Right lobe of liver (tissue), 6 donors: ENCODE measurements around the gene CPOX. TPM values are rescaled to one million over a fixed set of nuclear protein-coding genes. Genes with fewer than 3 reads are reported as not detected.
A peak's percentile ranks its signal among the peaks of the same experiment; 100 is the strongest.

ENCODE experiments used
- ATAC-seq, 4 donors: fragments of 200-7000 bp; cut with Tn5 transposase; one replicate each; pipeline ENCODE4 v1.9.1; 2020; ENCODE audit warnings: mild to moderate bottlenecking in 4 of 4, moderate library complexity in 4 of 4
- DNase-seq, 3 donors: peaks; one replicate each; pipeline ENCODE4 v3.0.0-alpha.2; 2020
- H3K27ac ChIP-seq, 3 donors: fragments of 200-600 bp; one replicate each; pipeline ENCODE4 v1.8.0; 2022
- H3K27me3 ChIP-seq, 2 donors: fragments of 200-600 bp; one replicate each; pipeline ENCODE4 v1.8.0; 2022
- H3K36me3 ChIP-seq, 4 donors: fragments of 200-600 bp; sonication (generic) in 1 of 4; one replicate each; pipeline versions ENCODE4 v1.5.1 to v1.8.0; 2017 to 2022; ENCODE audit warnings: control low read depth in 1 of 4
- H3K4me1 ChIP-seq, 4 donors: fragments of 200-600 bp; sonication (generic) in 1 of 4; one replicate each; pipeline versions ENCODE4 v1.5.1 to v1.8.0; 2017 to 2022; ENCODE audit warnings: control low read depth in 1 of 4
- H3K4me3 ChIP-seq, 3 donors: fragments of 200-600 bp; one replicate each; pipeline ENCODE4 v1.8.0; 2022
- H3K9me3 ChIP-seq, 4 donors: fragments of 200-600 bp; sonication (generic) in 1 of 4; one replicate each; pipeline versions ENCODE4 v1.5.1 to v1.8.0; 2017 to 2022; ENCODE audit warnings: control low read depth in 1 of 4
- POLR2A ChIP-seq: fragments of 450-650 bp; IDR thresholded peaks from one replicate; pipeline ENCODE4 v1.6.1; 2017; ENCODE audit warnings: antibody characterized with exemption, mild to moderate bottlenecking
- WGBS: methylation state at CpG from one replicate; pipeline ENCODE4 v1.1.6; 2018; ENCODE audit warnings: low coverage, low lambda C conversion rate; ENCODE audit not compliant: insufficient coverage; ENCODE audit errors: missing lambda C conversion rate; 5-methylcytosine and 5-hydroxymethylcytosine counted together
- intact Hi-C, 2 donors: fragments of 100-400 bp; cut with DNase I; formaldehyde crosslinking; loops; one replicate each; pipeline versions ENCODE4 v1.11.2 to v1.14.1; 2022
- total RNA-seq, 6 experiments: library from RNA; depleted of rRNA in 2 of 6; stranded (reverse); fragments of >200 nt in 2 of 6; fragmentation: NEBNext Ultra II Directional in 3 of 6; extraction: Animal tissue kit (Norgen Biotek cat#: 25700) in 3 of 6; gene quantifications; one replicate each; pipeline versions ENCODE4 v1.1.0 to v1.2.4, GENCODE V29; 2016 to 2023
- TF ChIP-seq, protein P1 (sequence below), 4 donors: fragments of 200-600 bp in 3 of 4; fragments of 450-650 bp in 1 of 4; IDR thresholded peaks; one replicate each; pipeline versions ENCODE4 v1.5.1 to v1.8.0; 2016 to 2022; ENCODE audit warnings: antibody characterized with exemption in 4 of 4, mild to moderate bottlenecking in 2 of 4
- donor health status: DM: no; HTN: yes; CAD: no.
- donor health status: DM: no; HTN: no; CAD: no.
- donor health status: DM: no; HTN: no; CAD: no.
- donor health status: DM: no; HTN: yes; CAD: no.
- donor health status: DM: no; HTN: yes; CAD: no.

Gene CPOX
- total RNA-seq, 6 experiments from 2014 or later: 20.3 to 26.9 (median 22.6) TPM

DNA sequence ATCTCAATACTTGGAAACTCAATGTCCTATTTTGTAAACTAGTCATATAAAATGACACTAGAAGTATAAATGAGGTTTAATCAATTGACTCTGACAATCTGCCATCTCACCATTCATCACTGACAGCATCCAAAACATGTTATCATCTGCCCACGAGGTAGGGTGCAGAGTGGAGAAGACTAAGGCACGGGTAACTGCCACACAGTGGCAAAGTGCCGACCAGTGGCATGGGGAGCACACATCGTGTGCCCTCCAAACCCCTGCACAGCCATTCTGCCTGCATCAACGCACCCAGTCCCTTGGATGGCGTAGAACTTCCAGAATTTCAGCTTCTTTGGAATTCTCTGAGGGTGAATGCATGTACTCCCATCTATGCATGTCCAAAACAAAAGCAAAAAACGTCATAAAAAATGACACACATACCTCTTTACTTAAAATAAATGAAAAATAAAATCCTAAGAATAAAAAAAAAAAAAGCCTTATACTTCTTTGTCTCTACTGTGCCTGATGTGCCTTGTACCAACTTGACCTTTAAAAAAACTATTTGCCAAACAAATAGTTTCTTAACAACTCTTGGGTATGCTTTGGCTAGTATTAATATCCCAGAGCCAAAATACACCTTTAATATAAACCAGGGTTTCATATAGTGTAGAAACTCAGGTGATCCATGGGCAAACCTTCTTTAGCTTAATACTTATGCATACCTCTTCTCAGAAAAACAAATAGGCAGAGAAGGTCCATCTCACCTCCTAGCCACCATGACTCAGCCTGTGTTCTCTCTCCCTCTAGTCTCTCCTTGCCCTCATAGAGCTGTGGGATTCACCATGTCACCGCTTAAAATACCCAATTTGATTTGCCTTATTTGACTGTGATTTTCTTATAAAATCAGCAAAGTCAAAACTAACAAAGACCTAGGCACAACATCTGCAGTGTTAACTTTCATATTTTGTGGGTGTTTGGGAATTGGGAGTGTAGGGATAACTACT lies 12.7 kb downstream of the CPOX start:
- Histone ChIP-seq H3K27me3 (no peaks in the 10 kb centered on the region), H3K36me3 (peaks cover 0 to 43% (median 15%) of the 10 kb centered on the region in 4 donors), H3K4me3 (no peak overlapping the region)

GRCh38 chr3:98577178-98577895 lies 16.1 kb downstream of the CPOX start:
- Histone ChIP-seq H3K4me1 (peaks cover 0 to 53% (median 2%) of the 10 kb centered on the region in 4 donors), H3K36me3 (peaks cover 0 to 26% (median 11%) of the 10 kb centered on the region in 4 donors), H3K4me3 (no peak overlapping the region), H3K27me3 (no peaks in the 10 kb centered on the region), H3K27ac (no peak overlapping the region), H3K9me3 (no peaks in the 10 kb centered on the region)
- peak in 1 of 4 donors; percentile 28 for ATAC-seq
- no peak for DNase-seq
- WGBS: 79% methylated on average over 3 of the region's 4 CpGs
- intact Hi-C loops: no loop called here
- TF ChIP-seq, protein P1, sequence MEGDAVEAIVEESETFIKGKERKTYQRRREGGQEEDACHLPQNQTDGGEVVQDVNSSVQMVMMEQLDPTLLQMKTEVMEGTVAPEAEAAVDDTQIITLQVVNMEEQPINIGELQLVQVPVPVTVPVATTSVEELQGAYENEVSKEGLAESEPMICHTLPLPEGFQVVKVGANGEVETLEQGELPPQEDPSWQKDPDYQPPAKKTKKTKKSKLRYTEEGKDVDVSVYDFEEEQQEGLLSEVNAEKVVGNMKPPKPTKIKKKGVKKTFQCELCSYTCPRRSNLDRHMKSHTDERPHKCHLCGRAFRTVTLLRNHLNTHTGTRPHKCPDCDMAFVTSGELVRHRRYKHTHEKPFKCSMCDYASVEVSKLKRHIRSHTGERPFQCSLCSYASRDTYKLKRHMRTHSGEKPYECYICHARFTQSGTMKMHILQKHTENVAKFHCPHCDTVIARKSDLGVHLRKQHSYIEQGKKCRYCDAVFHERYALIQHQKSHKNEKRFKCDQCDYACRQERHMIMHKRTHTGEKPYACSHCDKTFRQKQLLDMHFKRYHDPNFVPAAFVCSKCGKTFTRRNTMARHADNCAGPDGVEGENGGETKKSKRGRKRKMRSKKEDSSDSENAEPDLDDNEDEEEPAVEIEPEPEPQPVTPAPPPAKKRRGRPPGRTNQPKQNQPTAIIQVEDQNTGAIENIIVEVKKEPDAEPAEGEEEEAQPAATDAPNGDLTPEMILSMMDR (IDR thresholded peaks at IDR 0.05): no peak
- TF ChIP-seq POLR2A: no peak

More for the DNA sequence above, 12.7 kb downstream of the CPOX start:
- H3K4me1 ChIP-seq: peaks cover 0 to 41% (median 0%) of the 10 kb centered on the region in 4 donors
- WGBS: 79% methylated on average over 7 of the region's 8 CpGs
- intact Hi-C loops: no loop called here
- TF ChIP-seq, protein P1 (IDR thresholded peaks at IDR 0.05): no peak
- TF ChIP-seq POLR2A: no peak
- H3K27ac ChIP-seq: peak overlapping the region in 1 of 3 donors; percentile 31
- H3K9me3 ChIP-seq: no peaks in the 10 kb centered on the region
- DNase-seq (no peak), ATAC-seq (peak; percentile 48 to 74 (median 58))

- Histone ChIP-seq H3K9me3 (no peaks in the 10 kb centered on the region), H3K36me3 (peaks cover 0 to 15% (median 7%) of the 10 kb centered on the region in 4 donors), H3K27ac (no peak overlapping the region), H3K27me3 (no peaks in the 10 kb centered on the region), H3K4me1 (peaks cover 0 to 32% (median 2%) of the 10 kb centered on the region in 4 donors), H3K4me3 (no peak overlapping the region)
- WGBS: 66% methylated on average over 6 of the region's 6 CpGs
- TF ChIP-seq, protein P1 (IDR thresholded peaks at IDR 0.05): no peak
- TF ChIP-seq POLR2A: no peak
- ATAC-seq (no peak), DNase-seq (no peak)
- intact Hi-C loops: no loop called here
Measured at GRCh38 chr3:98574132-98574531, 19.3 kb downstream of the CPOX start.

DNA sequence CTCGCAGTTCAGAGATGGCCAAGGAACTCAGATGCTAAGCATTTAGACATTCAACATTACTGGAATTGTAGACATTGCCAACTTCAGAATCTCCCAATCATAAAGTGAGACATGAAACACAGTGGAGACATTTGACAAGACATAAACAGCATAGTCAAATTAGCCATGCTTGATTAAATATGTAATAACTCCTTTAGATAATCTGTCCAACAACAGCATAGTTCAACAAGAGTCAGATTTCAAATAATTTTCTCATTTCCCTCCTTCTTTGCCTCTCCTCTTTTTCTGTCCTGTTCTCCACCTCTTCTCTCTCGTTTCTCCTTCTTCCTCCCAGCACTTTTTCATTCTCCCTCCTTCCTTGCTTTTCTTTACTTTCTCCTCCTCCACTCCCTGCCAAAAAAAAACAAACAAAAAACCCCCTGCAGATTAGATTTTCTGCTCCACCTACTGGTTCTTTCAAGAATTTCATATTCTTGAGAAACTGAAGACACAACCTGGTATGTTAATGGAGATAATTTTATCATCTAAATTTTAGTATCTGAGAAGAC lies 20.2 kb downstream of the CPOX start:
- Histone ChIP-seq H3K36me3 (peaks cover 0 to 6% (median 3%) of the 10 kb centered on the region in 4 donors), H3K27me3 (no peaks in the 10 kb centered on the region), H3K4me1 (peaks cover 0 to 32% (median 2%) of the 10 kb centered on the region in 4 donors), H3K4me3 (no peak overlapping the region), H3K9me3 (no peaks in the 10 kb centered on the region), H3K27ac (no peak overlapping the region)
- no peak for DNase-seq
- ATAC-seq: no peak
- no peak for TF ChIP-seq POLR2A
- TF ChIP-seq, protein P1 (IDR thresholded peaks at IDR 0.05): peak in 1 of 4 donors; percentile 28
- intact Hi-C loops: no loop called here
- 44% methylated on average over 2 of the region's 2 CpGs for WGBS
